Large intestine (tissue), 3 donors: ENCODE data around the gene PNPLA1. TPM values are rescaled to one million over a fixed set of nuclear protein-coding genes. Genes with fewer than 3 reads are reported as not detected.

ENCODE experiments used
- DNase-seq, 2 donors: peaks; one replicate each; pipeline versions ENCODE4 v3.0.0 to v3.0.0-alpha.2; 2013
- H3K27ac ChIP-seq: one replicate; pipeline ENCODE4 v1.5.1; 2013; ENCODE audit warnings: low read length
- H3K27me3 ChIP-seq: 2 replicates; pipeline ENCODE4 v1.6.1; 2013; ENCODE audit warnings: low read length; ENCODE audit not compliant: control insufficient read depth, insufficient read depth
- H3K36me3 ChIP-seq: 2 replicates; pipeline ENCODE4 v1.6.1; 2013; ENCODE audit warnings: low read length; ENCODE audit not compliant: control insufficient read depth, insufficient read depth
- H3K4me1 ChIP-seq: one replicate; pipeline ENCODE4 v1.6.1; 2013; ENCODE audit warnings: low read length; ENCODE audit not compliant: control insufficient read depth, insufficient read depth
- H3K4me3 ChIP-seq: one replicate; pipeline ENCODE4 v1.5.1; 2013; ENCODE audit warnings: low read length
- H3K9me3 ChIP-seq: one replicate; pipeline ENCODE4 v1.6.1; 2013; ENCODE audit warnings: mild to moderate bottlenecking, low read depth, low read length, moderate library complexity; ENCODE audit not compliant: control insufficient read depth
- WGBS: methylation state at CpG from one replicate; pipeline ENCODE4 v1.1.5; 2013; ENCODE audit warnings: low lambda C conversion rate; ENCODE audit not compliant: insufficient coverage; 5-methylcytosine and 5-hydroxymethylcytosine counted together
- polyA plus RNA-seq: library from polyadenylated mRNA; unstranded; fragments of 120-200 nt; gene quantifications from one replicate; pipeline ENCODE4 v1.2.1, GENCODE V29; 2013

PNPLA1 gene
- polyA plus RNA-seq, 1 donor = 3.3 TPM

- H3K4me3 ChIP-seq = no peak overlapping the region
- H3K4me1 ChIP-seq = peaks cover 53% of the 10 kb centered on the region
- no peaks in the 10 kb centered on the region for H3K27me3 ChIP-seq
- peak overlapping the region; percentile 77 for H3K27ac ChIP-seq
- DNase-seq = peak; percentile 83 to 89
- H3K9me3 ChIP-seq = no peaks in the 10 kb centered on the region
- H3K36me3 ChIP-seq = peaks cover 55% of the 10 kb centered on the region
- WGBS = no CpG with 5 or more reads among the region's 11 CpGs
These were observed 39.5 kb upstream of the PNPLA1 start for GRCh38 chr6:36230371-36230770.

- Histone ChIP-seq H3K4me3 (no peak overlapping the region), H3K27me3 (no peaks in the 10 kb centered on the region), H3K27ac (no peak overlapping the region), H3K4me1 (peaks cover 38% of the 10 kb centered on the region), H3K9me3 (no peaks in the 10 kb centered on the region), H3K36me3 (peaks cover 55% of the 10 kb centered on the region)
- DNase-seq = no peak
- WGBS = 78% methylated on average over 3 of the region's 4 CpGs
These were observed 37.7 kb upstream of the PNPLA1 start for GRCh38 chr6:36232172-36232571.

- no peaks in the 10 kb centered on the region for H3K27me3 ChIP-seq
- no peak overlapping the region for H3K4me3 ChIP-seq
- H3K36me3 ChIP-seq = peaks cover 33% of the 10 kb centered on the region
- peaks cover 9% of the 10 kb centered on the region for H3K4me1 ChIP-seq
- peak in 1 of 2 donors; percentile 43 for DNase-seq
- WGBS = no CpG with 5 or more reads among the region's 3 CpGs
- no peak overlapping the region for H3K27ac ChIP-seq
- no peaks in the 10 kb centered on the region for H3K9me3 ChIP-seq
These were observed 34.6 kb upstream of the PNPLA1 start for GRCh38 chr6:36235309-36235708.

- no peak overlapping the region for H3K4me3 ChIP-seq
These were observed 34.0 kb upstream of the PNPLA1 start for GRCh38 chr6:36235862-36236261.

GRCh38 chr6:36239774-36240173, 30.1 kb upstream of the PNPLA1 start:
- H3K36me3 ChIP-seq = no peaks in the 10 kb centered on the region
- peaks cover 10% of the 10 kb centered on the region for H3K4me1 ChIP-seq
- no peaks in the 10 kb centered on the region for H3K9me3 ChIP-seq
- no peak overlapping the region for H3K4me3 ChIP-seq
- H3K27me3 ChIP-seq = no peaks in the 10 kb centered on the region
- WGBS = no CpG with 5 or more reads among the region's 5 CpGs
- H3K27ac ChIP-seq = no peak overlapping the region
- DNase-seq = no peak

More at GRCh38 chr6:36235862-36236261, 34.0 kb upstream of the PNPLA1 start:
- Histone ChIP-seq H3K27ac (no peak overlapping the region), H3K27me3 (no peaks in the 10 kb centered on the region), H3K9me3 (no peaks in the 10 kb centered on the region), H3K4me1 (peaks cover 4% of the 10 kb centered on the region), H3K36me3 (peaks cover 28% of the 10 kb centered on the region)
- WGBS = no CpG with 5 or more reads among the region's 17 CpGs
- DNase-seq = no peak

GRCh38 chr6:36241728-36242127, 28.1 kb upstream of the PNPLA1 start:
- H3K27me3 ChIP-seq = no peaks in the 10 kb centered on the region
- peaks cover 26% of the 10 kb centered on the region for H3K4me1 ChIP-seq
- no peak overlapping the region for H3K4me3 ChIP-seq
- no peak for DNase-seq
- H3K27ac ChIP-seq = no peak overlapping the region
- H3K9me3 ChIP-seq = no peaks in the 10 kb centered on the region
- no CpG with 5 or more reads among the region's 10 CpGs for WGBS
- H3K36me3 ChIP-seq = no peaks in the 10 kb centered on the region

- 96% methylated on average over 4 of the region's 5 CpGs for WGBS
- H3K27me3 ChIP-seq = no peaks in the 10 kb centered on the region
- H3K4me1 ChIP-seq = peaks cover 26% of the 10 kb centered on the region
- no peaks in the 10 kb centered on the region for H3K36me3 ChIP-seq
- no peak overlapping the region for H3K4me3 ChIP-seq
- H3K27ac ChIP-seq = peak overlapping the region; percentile 47
- no peak for DNase-seq
- no peaks in the 10 kb centered on the region for H3K9me3 ChIP-seq
These were observed 27.7 kb upstream of the PNPLA1 start for GRCh38 chr6:36242161-36242560.

GRCh38 chr6:36242626-36243025, 27.2 kb upstream of the PNPLA1 start:
- H3K9me3 ChIP-seq = no peaks in the 10 kb centered on the region
- DNase-seq = peak in 1 of 2 donors; percentile 73
- peak overlapping the region; percentile 47 for H3K27ac ChIP-seq
- no peaks in the 10 kb centered on the region for H3K36me3 ChIP-seq
- peaks cover 28% of the 10 kb centered on the region for H3K4me1 ChIP-seq
- WGBS = no CpG with 5 or more reads among the region's 4 CpGs
- H3K27me3 ChIP-seq = no peaks in the 10 kb centered on the region
- H3K4me3 ChIP-seq = no peak overlapping the region

GRCh38 chr6:36243562-36244212, 26.2 kb upstream of the PNPLA1 start:
- H3K36me3 ChIP-seq = no peaks in the 10 kb centered on the region
- 71% methylated on average over 2 of the region's 3 CpGs for WGBS
- no peaks in the 10 kb centered on the region for H3K9me3 ChIP-seq
- peaks cover 34% of the 10 kb centered on the region for H3K4me1 ChIP-seq
- H3K27me3 ChIP-seq = no peaks in the 10 kb centered on the region
- no peak overlapping the region for H3K4me3 ChIP-seq
- no peak for DNase-seq
- no peak overlapping the region for H3K27ac ChIP-seq

GRCh38 chr6:36244641-36245280, 25.1 kb upstream of the PNPLA1 start:
- H3K9me3 ChIP-seq = no peaks in the 10 kb centered on the region
- WGBS = no CpG with 5 or more reads among the region's 8 CpGs
- H3K4me1 ChIP-seq = peaks cover 45% of the 10 kb centered on the region
- H3K4me3 ChIP-seq = no peak overlapping the region
- H3K27me3 ChIP-seq = no peaks in the 10 kb centered on the region
- H3K36me3 ChIP-seq = no peaks in the 10 kb centered on the region
- H3K27ac ChIP-seq = peak overlapping the region; percentile 79
- DNase-seq = peak; percentile 54 to 80
